Urothelium cell line (cell line): Measurements from ENCODE around the gene TRIM46.
"Not testable (repeated sequence)": the region's sequence is repeated elsewhere in the genome, so short reads cannot be mapped to it uniquely, and the experiment has no call there.

Experiments
- DNase-seq: peaks from one replicate; pipeline ENCODE4 v3.0.0; 2011; ENCODE audit warnings: low spot score, mixed read lengths
- FAIRE-seq: peaks from 2 replicates; lab custom pipeline; 2011; peaks lifted over from hg19 to GRCh38; lab: Jason Lieb, UNC

The TRIM46 gene

DNA sequence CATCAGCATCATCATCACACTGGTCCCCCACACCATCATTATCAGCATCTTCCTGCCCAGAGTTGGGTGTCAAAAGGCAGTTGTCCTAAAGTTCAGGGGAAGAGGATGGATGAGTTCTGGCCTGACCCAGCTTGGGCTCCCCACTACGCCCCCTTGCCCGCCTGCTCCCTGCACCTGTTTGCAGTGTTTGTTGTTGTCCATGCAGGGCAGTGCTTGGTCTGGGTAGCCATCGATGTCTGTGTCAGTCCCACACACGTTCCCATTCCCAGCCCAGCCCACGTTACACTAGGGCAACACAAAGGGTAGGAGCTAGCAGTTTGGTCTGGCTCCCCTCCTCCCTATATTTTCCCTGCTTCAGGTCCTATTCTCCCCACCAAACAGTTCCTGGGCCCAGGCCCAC is 27.3 kb downstream of the TRIM46 start:
- FAIRE-seq (no peak), DNase-seq (no peak)

DNA sequence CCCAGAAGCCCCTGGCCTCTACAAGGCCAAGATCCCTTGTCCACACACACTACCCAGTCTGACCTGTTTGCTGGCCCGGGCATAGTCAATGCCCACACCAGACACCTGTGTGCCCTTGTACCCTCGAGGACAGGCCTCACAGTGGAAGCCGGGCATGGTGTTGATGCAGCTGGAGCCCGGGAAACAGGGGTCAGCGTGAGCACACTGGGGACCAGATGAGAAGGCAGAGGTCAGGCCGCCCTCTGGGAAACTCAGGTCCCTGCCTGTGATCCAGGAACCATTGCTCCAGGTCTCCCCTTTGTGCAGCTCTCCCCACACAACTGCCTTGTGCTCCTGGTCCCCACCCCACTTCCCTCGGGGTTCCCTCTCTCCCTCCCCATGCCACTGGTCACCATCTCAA is 28.5 kb downstream of the TRIM46 start:
- FAIRE-seq = no peak
- DNase-seq = no peak

DNA sequence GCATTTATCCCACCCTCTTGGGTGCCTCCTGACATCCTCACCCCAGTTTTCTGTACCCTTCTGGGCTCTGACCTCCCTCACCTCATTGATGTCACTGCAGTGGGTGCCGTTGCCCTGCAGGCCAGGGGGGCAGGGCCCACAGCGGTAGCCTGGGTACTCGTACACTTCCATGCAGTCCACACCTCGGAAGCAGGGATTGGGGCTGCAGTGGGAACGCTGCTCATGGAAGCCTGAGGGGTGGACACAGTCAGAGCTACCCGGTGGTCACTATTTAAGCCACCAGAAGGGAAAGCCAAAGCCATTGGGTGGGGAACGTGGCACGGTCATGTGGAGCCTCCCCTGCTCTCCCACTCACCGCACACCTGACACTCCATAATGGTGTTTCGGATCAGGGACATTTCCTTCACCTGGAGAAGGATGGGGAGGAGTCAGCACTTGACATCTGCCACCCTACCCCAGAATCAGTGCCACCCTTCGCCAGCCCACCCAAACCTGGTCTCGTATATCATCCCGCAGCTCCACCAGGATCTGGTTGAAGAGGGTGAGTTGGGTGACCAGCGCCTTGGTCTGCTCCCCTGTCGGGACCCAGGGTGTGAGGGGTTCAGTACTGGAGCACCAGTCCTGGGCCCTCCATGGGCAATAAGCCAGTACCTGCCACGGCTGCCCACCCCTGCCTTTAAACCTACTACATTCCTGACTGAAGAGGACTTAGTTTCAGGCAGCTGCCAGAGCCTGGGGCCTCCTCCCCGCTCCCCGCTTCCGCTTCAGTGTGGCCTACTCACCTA is 29.3 kb downstream of the TRIM46 start:
- FAIRE-seq = no peak
- DNase-seq = no peak

DNA sequence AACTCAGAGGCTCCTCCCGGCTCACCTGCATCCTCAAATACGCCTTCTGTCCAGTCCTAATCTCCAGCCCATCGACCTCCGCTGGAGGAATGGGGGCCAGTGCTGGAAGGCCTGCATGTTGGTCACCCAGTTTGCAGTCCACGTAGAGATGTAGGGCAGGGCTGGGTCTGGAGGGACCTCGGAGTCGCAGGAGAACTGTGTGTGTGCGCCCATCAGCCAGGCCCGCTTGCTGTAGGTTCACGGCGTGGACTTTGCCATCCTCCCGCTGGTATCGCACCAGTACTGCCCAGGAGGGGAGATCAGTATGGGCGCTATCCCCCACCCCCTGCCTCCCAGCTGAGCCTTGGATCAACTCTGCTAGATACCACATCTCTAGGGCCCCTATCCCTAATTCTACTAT is 31.4 kb downstream of the TRIM46 start:
- FAIRE-seq (no peak), DNase-seq (no peak)

DNA sequence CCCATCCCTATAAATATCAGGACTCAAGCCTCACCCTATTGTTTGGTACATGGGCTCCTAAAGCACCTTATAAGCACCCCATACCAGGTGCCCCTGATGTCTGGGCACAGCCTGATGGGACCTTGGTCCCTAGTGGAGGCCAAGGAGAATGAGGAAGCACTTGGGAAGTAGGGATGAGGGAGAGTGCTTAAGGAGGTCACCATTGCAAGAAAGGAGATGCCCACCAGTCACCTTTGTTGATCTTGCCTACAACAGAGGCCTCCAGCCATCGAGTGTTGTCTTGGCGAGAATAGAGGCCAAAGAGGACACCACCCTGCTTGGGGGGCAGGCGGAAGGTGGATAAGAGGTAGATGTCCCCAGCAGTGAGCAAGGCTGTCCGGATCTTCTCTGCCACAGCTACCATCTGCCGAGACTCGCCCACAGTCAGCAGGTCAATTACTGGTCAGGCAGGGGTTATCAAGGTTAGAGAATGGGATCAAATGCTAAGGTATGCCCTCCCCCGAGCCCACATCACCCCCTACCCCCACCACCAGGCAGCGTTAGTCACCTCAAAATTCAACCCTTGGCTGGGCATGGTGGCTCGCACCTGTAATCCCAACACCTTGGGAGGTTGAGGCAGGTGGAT is 32.4 kb downstream of the TRIM46 start:
- no peak for FAIRE-seq

DNA sequence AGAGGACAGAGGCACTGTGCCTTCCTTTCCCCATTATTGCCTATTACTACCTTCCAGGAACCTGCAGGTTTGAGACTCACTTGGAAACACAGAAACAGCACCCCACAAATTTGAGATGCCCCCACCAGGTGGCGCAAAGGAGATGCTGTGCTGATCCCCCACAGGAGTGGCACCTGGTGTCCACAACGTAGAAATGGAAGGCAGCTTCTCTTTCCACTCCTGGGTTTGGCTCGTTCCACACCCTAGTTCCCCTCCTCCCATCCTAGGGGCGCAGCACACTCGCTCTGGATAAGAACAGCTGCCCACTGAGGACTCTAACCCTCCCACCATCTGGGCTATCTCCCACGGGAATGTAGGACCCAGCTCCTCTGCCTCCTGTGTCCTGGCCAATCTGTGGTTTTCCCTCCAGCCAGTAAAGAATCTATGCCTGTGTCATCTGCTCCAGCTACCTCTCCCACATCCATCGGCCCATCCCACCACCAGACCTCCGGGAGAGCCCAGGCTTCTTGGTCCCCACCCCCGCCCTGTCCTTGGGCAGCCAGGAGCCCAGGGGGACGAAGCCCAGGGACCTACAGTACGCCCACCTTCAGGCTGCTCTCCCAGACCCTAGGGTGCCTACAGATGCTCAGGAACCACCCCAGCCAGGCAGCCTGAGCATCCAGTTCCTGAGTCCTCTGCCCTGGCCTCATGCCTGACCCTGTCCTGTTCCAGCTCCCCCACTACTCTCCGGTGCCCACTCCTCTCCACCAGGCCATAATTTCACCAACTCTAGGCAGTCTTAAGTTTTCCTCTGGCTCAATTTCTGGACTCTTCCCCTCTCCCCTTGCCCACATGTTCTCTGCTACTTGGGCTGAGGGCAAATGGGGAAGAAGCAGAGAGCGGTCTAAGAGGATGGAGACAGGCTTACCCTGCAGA is 33.5 kb downstream of the TRIM46 start:
- FAIRE-seq (peak; percentile 5), DNase-seq (peak; percentile 77)

More for the DNA sequence above, 32.4 kb downstream of the TRIM46 start:
- no peak for DNase-seq

DNA sequence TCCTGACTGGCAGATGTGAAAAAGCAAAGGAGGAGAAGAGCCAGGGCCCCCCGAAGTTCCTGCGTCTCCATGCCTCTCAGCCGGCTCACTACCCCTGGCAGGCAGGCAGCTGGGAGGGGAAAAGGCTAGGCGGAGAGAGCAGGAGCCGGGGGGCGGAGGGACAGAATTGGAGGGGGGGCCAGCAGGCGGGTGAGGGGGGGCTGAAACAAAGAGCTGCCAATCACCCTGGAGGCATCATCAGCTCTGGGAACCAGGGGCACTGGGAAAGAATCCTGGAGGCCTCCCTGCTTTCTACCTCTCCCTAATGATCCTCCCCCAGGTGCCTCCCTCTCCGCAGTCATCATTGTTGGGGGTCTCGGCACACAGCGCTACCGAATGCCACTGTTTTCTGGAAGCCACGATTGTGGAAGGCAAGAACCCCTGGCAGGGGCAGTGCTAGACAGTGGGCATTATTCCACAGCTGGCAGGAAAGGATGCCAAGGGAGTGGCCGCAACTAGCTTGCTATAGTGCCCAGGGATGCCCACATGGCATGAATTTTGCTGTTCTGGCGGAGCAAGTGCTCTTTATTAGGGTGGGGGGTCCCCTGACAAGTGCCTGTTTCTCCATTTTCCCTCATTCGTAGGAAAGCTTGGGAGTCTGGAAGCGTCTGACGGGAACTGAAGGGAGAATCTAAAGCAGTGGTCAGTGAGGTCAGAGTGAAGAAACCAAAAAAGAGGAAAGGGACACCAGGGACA is 34.3 kb downstream of the TRIM46 start, which contains the start of gene THBS3:
Gene THBS3 (minus strand): TSS at position 92 of the 735 bp plus-strand sequence. CDS start 21 bp downstream, at position 71.
- DNase-seq (peak; percentile 32), FAIRE-seq (no peak)

DNA sequence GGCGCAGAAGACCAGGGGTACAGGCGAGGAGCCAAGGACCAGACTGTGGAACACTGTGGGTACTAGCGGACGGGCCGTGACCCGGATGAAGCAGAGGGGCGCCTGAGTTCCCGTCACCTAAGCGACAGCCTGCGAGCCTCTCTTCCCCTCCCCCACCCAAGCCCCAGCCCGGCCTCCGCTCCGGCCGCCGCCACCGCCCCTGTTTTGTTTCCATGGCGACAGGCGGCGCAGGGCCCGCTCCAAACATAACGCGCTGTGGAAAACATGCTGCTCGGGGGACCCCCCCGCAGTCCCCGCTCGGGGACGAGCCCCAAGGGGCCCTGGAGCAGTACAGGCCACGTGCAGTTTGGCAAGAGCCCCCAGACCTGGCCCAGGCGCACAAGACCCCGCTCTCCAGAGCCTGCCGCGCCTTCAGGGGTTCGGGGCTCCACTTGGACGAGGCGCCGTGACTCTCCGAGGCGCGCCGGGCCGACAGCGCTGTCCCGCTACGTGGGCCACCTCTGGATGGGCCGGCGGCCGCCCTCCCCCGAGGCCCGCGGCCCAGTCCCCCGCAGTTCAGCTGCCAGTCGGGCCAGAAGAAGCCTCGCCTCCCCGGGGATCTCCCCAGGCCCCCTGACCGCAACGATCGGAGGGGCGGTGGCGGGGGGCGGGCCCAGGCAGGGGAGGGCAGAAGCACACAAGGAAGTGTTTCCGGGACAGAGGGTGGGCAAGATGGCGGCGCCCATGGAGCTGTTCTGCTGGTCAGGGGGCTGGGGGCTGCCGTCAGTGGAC is 35.1 kb downstream of the TRIM46 start, which contains the start of gene MTX1:
Gene MTX1 (plus strand): TSS at position 155 of the 771 bp plus-strand sequence. CDS start 110 bp downstream, at position 265.
- FAIRE-seq = no peak

DNA sequence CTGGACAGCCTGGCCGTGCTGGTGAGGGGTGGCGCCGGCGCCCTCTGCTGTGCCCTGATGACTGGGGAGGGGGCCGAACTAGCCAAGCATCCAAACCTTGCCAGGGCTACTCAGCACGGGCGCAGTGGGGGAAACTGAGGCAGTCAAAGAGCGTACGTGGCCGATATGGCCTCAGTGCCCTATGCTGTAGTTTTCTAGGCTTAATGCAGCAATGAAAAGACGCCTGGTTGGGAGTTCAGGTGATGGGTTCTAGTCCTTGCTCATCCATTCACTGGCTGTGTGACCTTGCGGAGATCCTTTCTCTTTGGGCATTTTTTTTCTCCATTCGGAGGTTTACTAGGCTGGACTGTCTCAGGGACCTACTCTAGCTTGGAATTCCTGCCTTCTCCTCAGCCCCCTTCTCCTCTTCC is 35.7 kb downstream of the TRIM46 start:
- DNase-seq (no peak), FAIRE-seq (no peak)

More for the DNA sequence above, 35.1 kb downstream of the TRIM46 start, which contains the start of gene MTX1:
- DNase-seq = peak; percentile 86

DNA sequence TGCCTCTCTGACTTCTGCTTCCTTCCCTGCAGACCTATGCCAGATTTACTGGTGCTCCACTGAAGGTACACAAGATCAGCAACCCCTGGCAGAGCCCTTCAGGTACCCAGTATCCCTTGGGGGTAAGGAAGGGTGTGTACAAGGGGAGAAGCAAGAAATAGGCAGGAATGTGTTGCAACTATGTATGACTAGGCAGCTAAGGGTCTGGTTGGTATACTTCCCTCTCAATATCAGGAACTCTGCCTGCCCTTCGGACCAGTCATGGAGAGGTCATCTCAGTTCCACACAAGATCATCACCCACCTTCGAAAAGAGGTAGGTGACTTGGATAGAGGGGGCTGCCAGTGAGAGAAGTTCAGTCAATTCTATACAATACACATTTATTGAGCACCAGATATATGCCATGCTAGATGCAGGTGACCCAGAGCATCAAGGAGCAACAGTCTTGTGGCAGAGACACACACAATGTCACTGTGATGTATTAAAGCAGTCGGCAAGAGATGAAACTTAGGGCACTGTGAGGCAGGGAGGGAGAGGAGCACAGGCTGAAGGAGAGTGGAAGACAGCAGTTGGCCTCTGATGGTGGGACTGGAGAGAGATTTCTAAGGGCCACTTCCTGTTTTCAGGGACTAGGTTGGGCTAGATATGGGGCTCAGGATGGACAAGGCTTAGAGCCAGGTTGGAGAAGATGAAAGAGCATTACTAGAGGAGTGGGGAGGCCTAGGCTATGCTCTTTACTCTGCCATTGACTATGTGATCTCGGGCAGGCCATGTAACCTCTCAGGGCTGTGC is 36.9 kb downstream of the TRIM46 start:
- FAIRE-seq = no peak
- no peak for DNase-seq

DNA sequence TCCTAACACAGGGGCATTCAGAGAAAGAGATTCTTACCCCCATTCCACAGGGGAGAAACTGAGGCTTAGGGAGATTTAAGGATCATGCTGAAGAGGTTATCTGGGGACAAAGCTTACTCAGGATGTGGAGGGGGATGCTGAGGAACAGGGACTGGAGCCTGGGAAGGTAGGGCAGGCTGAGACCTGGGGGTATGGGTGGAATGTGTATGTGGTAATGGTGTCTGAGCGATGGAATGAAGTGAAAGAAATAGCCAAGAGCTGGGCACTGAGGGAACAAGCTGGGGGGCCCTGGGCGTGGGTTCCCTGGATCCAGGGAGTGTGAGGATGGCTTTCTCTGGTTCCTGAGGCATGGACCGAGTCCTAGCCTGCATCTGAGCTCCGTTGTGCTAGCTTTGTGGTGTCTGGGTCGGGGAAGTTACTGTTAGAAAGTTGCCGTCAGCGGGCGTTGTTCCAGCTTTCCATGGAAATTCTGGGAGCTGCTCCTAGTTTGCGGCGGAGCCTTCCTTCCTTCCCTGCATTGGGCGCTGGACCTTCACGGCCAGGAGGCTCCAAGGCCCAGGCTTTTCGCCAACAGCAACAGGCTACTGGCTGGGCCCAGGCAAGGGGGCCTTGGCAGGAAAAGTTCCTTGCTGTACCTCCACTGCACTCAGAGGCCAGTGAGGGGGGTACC is 37.9 kb downstream of the TRIM46 start:
- not testable (repeated sequence) for FAIRE-seq, DNase-seq

DNA sequence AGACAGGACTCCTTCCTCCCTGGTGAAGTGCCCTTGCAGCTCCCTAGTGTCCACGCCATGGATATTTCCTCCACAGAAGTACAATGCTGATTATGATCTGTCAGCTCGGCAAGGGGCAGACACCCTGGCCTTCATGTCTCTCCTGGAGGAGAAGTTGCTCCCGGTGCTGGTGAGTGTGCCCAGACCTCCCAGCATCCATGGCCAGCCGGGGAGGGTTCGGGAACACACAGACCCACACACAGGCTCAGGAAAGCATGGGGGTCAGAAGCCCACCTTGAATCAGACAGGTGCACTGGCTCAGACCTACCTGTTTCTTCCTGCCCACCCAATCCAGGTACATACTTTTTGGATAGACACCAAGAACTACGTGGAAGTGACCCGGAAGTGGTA is 38.4 kb downstream of the TRIM46 start:
- DNase-seq, FAIRE-seq: not testable (repeated sequence)

DNA sequence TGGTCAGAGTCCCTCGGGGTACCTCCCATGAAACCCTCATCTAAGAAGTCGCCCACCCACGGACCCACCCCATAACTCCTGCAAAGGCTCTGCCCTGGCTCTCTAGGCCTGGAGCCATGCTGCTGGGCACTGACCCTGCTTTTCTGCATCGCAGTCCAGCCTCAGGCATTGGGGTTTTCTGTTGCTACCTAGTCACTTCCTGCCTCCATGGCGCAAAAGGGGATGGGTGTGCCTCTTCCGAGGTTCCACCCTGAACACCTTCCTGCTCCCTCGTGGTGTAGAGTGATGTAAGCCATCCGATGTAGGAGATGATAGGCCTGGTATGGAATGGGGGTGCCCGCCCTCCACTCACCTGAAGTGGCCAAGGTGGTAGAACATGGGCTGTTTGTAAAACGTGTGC is 41.1 kb downstream of the TRIM46 start:
- FAIRE-seq, DNase-seq: not testable (repeated sequence)

DNA sequence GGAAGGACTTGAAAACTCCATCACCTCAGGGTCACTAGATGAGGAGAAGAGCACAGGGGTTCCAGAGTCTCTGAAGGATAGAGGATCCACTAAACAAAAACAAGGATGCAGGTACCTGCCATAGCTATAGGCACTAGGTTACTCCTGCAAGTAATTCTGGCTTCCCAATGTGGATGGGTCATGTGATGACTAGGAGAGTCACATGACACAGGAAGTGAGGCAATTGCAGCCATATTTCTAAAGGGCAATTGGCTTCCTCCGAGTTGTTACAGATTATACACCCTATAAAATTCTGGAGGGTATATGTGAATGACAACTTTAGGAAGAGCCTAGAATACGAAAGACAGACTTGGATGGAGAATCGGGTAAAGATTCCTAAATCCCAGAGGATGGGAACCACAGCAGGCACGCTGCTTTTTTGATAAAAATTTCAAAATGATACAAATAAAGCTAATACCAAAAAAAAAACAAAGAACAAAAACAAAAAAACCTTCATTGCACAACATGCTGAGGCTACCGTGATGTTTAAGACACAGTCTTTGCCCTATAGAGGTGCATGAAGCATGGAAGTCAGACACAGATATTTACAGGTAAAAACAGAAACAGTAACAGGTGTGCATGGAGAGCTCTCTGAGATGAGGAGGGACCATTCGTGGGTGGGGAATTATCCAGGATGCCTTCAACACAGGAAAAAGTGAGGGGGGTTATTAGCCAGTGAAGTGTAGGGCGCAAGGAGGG is 45.4 kb downstream of the TRIM46 start:
- peak; percentile 54 for DNase-seq
- no peak for FAIRE-seq

DNA sequence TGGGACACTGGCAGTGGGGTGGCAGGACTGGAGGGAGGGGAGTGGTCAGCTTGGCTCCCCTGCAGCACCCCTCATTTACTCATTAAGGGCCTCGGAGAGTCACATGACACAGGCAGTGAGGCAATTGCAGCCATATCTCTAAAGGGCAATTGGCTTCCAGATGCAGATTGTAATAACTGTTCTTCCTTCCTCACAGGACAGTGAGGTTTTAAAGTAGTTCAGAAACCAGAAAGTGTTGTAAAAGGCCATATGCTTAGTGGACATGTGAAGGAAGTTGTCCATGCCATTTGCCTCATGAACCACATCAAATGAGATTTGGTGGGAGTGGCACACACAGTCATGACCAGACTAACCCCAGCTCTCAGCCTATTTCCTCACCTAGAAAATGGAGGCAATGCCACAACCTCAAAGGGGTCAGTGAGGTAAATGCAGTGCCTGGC is 46.0 kb downstream of the TRIM46 start:
- no peak for FAIRE-seq
- DNase-seq = no peak

DNA sequence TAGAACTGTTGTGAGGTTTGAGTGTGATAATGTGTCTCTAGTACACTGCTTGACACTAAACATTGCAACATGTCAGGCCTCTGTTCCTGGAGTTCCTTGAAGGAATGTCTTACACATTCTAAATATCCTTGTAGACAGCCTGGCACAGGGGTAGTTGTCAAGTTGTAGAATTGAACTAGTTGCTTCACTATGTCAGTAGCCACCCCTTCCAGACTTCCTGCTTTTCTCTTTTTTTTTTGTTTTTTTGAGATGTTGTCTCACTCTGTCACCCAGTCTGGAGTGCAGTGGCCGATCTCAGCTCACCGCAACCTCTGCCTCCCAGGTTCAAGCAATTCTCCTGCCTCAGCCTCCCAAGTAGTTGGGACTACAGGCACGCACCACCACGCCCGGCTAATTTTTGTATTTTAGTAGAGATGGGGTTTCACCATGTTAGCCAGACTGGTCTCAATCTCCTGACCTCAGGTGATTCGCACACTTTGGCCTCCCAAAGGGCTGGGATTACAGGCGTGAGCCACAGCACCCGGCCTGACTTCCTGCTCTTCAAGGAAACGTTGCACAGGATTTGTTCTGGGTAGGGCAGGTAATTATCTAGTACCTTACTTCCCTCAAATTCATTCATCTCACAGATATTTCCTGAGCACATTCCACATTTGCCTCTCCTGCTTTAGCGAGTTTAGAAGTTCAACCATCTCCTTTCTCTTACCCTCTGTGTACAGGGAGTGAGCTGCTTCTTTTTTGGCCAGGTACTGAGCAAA is 46.7 kb downstream of the TRIM46 start:
- not testable (repeated sequence) for FAIRE-seq, DNase-seq

DNA sequence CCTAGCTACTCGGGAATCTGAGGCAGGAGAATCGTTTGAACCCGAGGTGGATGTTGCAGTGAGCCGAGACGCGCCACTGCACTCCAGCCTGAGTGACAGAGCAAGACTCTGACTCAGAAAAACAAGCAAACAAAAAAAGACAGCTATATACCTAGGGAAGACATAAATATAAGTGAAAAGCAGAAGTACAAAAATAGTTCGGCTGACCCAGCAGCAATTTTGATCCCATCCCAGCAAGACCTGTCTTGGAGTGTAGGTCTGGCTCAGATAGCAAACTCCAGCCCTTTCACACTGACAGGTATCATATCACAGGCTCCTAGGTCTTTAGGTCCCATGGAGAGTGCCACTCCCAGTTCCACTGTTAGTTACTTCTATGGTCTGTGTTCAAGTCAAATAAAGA is 49.4 kb downstream of the TRIM46 start:
- DNase-seq (no peak), FAIRE-seq (no peak)
